MCF 10A (cell line): ENCODE results near the gene ZNF646. TPM values are rescaled to one million over a fixed set of nuclear protein-coding genes. Genes with fewer than 3 reads are reported as not detected.

Experiments
- BruUV-seq: library from RNA; stranded (reverse); fragments of 400-500 nt; replicated peaks from 2 replicates; lab custom pipeline; 2021; lab: Mats Ljungman, UMichigan
- CTCF ChIA-PET: fragments of 300-600 bp; sonication (Branson Sonifier 250); formaldehyde crosslinking; extraction: SDS; loops from one replicate; lab custom pipeline; 2021; ENCODE audit warnings: antibody characterized with exemption, inconsistent platforms; lab: Yijun Ruan, JAX
- POLR2A ChIA-PET: fragments of 300-600, 350-650 bp; sonication (Branson Sonifier 250); formaldehyde crosslinking; extraction: SDS; loops from one replicate; lab custom pipeline; 2020; ENCODE audit warnings: antibody characterized with exemption, inconsistent platforms; lab: Yijun Ruan, JAX
- DNase-seq: peaks from one replicate; pipeline ENCODE4 v3.0.0-alpha.2; 2018; ENCODE audit not compliant: unreplicated experiment
- H3K27ac Mint-ChIP-seq: one replicate; pipeline ENCODE4 v1.8.0; 2022; ENCODE audit warnings: mild to moderate bottlenecking, low read depth, mixed read lengths; ENCODE audit not compliant: unreplicated experiment
- H3K27me3 Mint-ChIP-seq: one replicate; pipeline ENCODE4 v1.8.0; 2022; ENCODE audit warnings: mixed read lengths; ENCODE audit not compliant: insufficient read depth, unreplicated experiment
- H3K36me3 Mint-ChIP-seq: one replicate; pipeline ENCODE4 v1.8.0; 2022; ENCODE audit warnings: mild to moderate bottlenecking, moderate library complexity, mixed read lengths; ENCODE audit not compliant: insufficient read depth, unreplicated experiment
- H3K4me1 Mint-ChIP-seq: one replicate; pipeline ENCODE4 v1.8.0; 2022; ENCODE audit warnings: mixed read lengths; ENCODE audit not compliant: insufficient read depth, unreplicated experiment
- H3K4me3 Mint-ChIP-seq: one replicate; pipeline ENCODE4 v1.8.0; 2022; ENCODE audit warnings: mild to moderate bottlenecking, moderate library complexity, mixed read lengths; ENCODE audit not compliant: unreplicated experiment
- H3K9me3 Mint-ChIP-seq: one replicate; pipeline ENCODE4 v1.8.0; 2022; ENCODE audit warnings: mixed read lengths; ENCODE audit not compliant: unreplicated experiment
- intact Hi-C: fragments of 100-400 bp; cut with micrococcal nuclease; formaldehyde crosslinking; loops from 2 replicates; pipeline ENCODE4 v1.14.1; 2022
- total RNA-seq: library from RNA; stranded (reverse); gene quantifications from 2 replicates; pipeline ENCODE4 v1.2.3, GENCODE V29; 2022
- TF ChIP-seq, protein P1 (sequence below): fragments of 200-600 bp; IDR thresholded peaks from one replicate; pipeline ENCODE4 v1.8.0; 2022; ENCODE audit warnings: antibody characterized with exemption, mild to moderate bottlenecking; ENCODE audit not compliant: unreplicated experiment

The ZNF646 gene
- total RNA-seq, 1 experiment from 2014 or later, result 12.6 TPM

GRCh38 chr16:31114468-31114867 lies 40.2 kb downstream of the ZNF646 start:
- H3K27me3 Mint-ChIP-seq, result no peaks in the 10 kb centered on the region
- no TSS peak for BruUV-seq
- H3K27ac Mint-ChIP-seq, result no peak overlapping the region
- peaks cover 55% of the 10 kb centered on the region for H3K36me3 Mint-ChIP-seq
- no peak for DNase-seq
- peaks cover 27% of the 10 kb centered on the region for H3K4me1 Mint-ChIP-seq
- CTCF ChIA-PET, result interaction anchor here (0.6 to 1.4 kb wide), 3 partner anchors 28 to 36 kb away, joined by 3 to 4 read pairs (median 3); partner anchors contain the start of gene PRSS36
- intact Hi-C loops, result no loop called here
- H3K4me3 Mint-ChIP-seq, result no peak overlapping the region
- no peaks in the 10 kb centered on the region for H3K9me3 Mint-ChIP-seq
- TF ChIP-seq, protein P1, sequence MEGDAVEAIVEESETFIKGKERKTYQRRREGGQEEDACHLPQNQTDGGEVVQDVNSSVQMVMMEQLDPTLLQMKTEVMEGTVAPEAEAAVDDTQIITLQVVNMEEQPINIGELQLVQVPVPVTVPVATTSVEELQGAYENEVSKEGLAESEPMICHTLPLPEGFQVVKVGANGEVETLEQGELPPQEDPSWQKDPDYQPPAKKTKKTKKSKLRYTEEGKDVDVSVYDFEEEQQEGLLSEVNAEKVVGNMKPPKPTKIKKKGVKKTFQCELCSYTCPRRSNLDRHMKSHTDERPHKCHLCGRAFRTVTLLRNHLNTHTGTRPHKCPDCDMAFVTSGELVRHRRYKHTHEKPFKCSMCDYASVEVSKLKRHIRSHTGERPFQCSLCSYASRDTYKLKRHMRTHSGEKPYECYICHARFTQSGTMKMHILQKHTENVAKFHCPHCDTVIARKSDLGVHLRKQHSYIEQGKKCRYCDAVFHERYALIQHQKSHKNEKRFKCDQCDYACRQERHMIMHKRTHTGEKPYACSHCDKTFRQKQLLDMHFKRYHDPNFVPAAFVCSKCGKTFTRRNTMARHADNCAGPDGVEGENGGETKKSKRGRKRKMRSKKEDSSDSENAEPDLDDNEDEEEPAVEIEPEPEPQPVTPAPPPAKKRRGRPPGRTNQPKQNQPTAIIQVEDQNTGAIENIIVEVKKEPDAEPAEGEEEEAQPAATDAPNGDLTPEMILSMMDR, result no peak
- POLR2A ChIA-PET, result interaction anchor here (0.7 to 1.3 kb wide), 4 partner anchors 26 to 375 kb away, joined by 3 read pairs; partner anchors contain the start of gene FUS

GRCh38 chr16:31117384-31118222 lies 43.4 kb downstream of the ZNF646 start, which contains the start of gene KAT8:
Gene KAT8, plus strand, starts transcription at chr16:31117664. Its CDS starts 18 bp downstream, at chr16:31117682.
- CTCF ChIA-PET, result interaction anchor here (0.9 to 3.4 kb wide), 6 partner anchors 15 to 164 kb away, joined by 3 to 29 read pairs (median 4); partner anchors contain the start of genes HSD3B7 and PRSS8
- Mint-ChIP-seq H3K4me3 (peak within 1 kb of the TSS; percentile 74), H3K36me3 (peaks cover 60% of the 10 kb centered on the region), H3K4me1 (peaks cover 16% of the 10 kb centered on the region), H3K27ac (peak within 1 kb of the TSS; percentile 94), H3K9me3 (no peaks in the 10 kb centered on the region), H3K27me3 (no peaks in the 10 kb centered on the region)
- TF ChIP-seq, protein P1, result no peak
- POLR2A ChIA-PET, result interaction anchor here (0.6 to 7.5 kb wide), 32 partner anchors 9 to 1191 kb away, joined by 3 to 201 read pairs (median 6); partner anchors contain the start of genes ARMC5, BCKDK, FUS and HSD3B7
- BruUV-seq, result TSS peak; percentile 74
- DNase-seq, result peak; percentile 99
- intact Hi-C loops, result loop anchor here (1.0 to 5.0 kb wide), 3 partner anchors 18 to 130 kb away; partner anchors contain the start of genes FUS, HSD3B7 and PRSS8

GRCh38 chr16:31118223-31119155 lies 44.3 kb downstream of the ZNF646 start:
- BruUV-seq, result TSS peak; percentile 42
- no peaks in the 10 kb centered on the region for H3K9me3 Mint-ChIP-seq
- peak; percentile 92 for DNase-seq
- peak overlapping the region; percentile 94 for H3K27ac Mint-ChIP-seq
- peaks cover 64% of the 10 kb centered on the region for H3K36me3 Mint-ChIP-seq
- ChIA-PET CTCF (interaction anchor here (0.6 to 3.4 kb wide), 4 partner anchors 18 to 341 kb away, joined by 3 to 29 read pairs (median 5); partner anchors contain the start of gene PRSS8), POLR2A (interaction anchor here (0.6 to 7.5 kb wide), 22 partner anchors 10 to 759 kb away, joined by 3 to 201 read pairs (median 12); partner anchors contain the start of genes ARMC5, BCKDK, FUS and HSD3B7)
- TF ChIP-seq, protein P1, result no peak
- intact Hi-C loops, result loop anchor here (1.0 to 5.0 kb wide), 3 partner anchors 17 to 131 kb away; partner anchors contain the start of genes FUS, HSD3B7 and PRSS8
- peaks cover 16% of the 10 kb centered on the region for H3K4me1 Mint-ChIP-seq
- no peaks in the 10 kb centered on the region for H3K27me3 Mint-ChIP-seq
- H3K4me3 Mint-ChIP-seq, result peak overlapping the region; percentile 74
